ENCODE data around the gene LGALS4.
"Not testable (repeated sequence)": the region's sequence is repeated elsewhere in the genome, so short reads cannot be mapped to it uniquely, and the experiment has no call there.

LGALS4 gene

GRCh38 chr19:38807374-38808098 is 5.2 kb downstream of the LGALS4 start:
- intact Hi-C loops (cut with DNase I); DNase-seq: not testable (repeated sequence)

- no peak for DNase-seq
These were observed 6.4 kb downstream of the LGALS4 start for GRCh38 chr19:38806371-38806770.

GRCh38 chr19:38805180-38805579 is 7.6 kb downstream of the LGALS4 start:
- intact Hi-C loops (cut with DNase I), result no loop called here
- no peak for DNase-seq

More at GRCh38 chr19:38806371-38806770, 6.4 kb downstream of the LGALS4 start:
- intact Hi-C loops (cut with DNase I), result no loop called here

GRCh38 chr19:38803543-38803942 is 9.2 kb downstream of the LGALS4 start:
- intact Hi-C loops (cut with DNase I), result no loop called here
- DNase-seq, result no peak

- DNase-seq, result no peak
- intact Hi-C loops (cut with DNase I), result no loop called here
These were observed 11.2 kb downstream of the LGALS4 start for GRCh38 chr19:38801359-38802095.

GRCh38 chr19:38800577-38801347 is 12.0 kb downstream of the LGALS4 start:
- intact Hi-C loops (cut with DNase I), result no loop called here
- no peak for DNase-seq

- intact Hi-C loops (cut with DNase I), result no loop called here
These were observed 13.6 kb downstream of the LGALS4 start for GRCh38 chr19:38799104-38799503.

GRCh38 chr19:38797781-38798180 is 15.0 kb downstream of the LGALS4 start:
- intact Hi-C loops (cut with DNase I), result not testable (repeated sequence)

More at GRCh38 chr19:38799104-38799503, 13.6 kb downstream of the LGALS4 start:
- no peak for DNase-seq

GRCh38 chr19:38796154-38796553 is 16.6 kb downstream of the LGALS4 start:
- intact Hi-C loops (cut with DNase I), result no loop called here
- DNase-seq, result no peak

More at GRCh38 chr19:38797781-38798180, 15.0 kb downstream of the LGALS4 start:
- DNase-seq, result not testable (repeated sequence)

- intact Hi-C loops (cut with DNase I), result no loop called here
- DNase-seq, result no peak
These were observed 17.2 kb downstream of the LGALS4 start for GRCh38 chr19:38795549-38795948.

GRCh38 chr19:38793671-38794070 is 19.1 kb downstream of the LGALS4 start:
- intact Hi-C loops (cut with DNase I), result no loop called here
- DNase-seq, result no peak

- no peak for DNase-seq
- intact Hi-C loops (cut with DNase I), result no loop called here
These were observed 19.6 kb downstream of the LGALS4 start for GRCh38 chr19:38793177-38793576.

GRCh38 chr19:38792250-38793111 is 20.3 kb downstream of the LGALS4 start:
- intact Hi-C loops (cut with DNase I), result no loop called here
- DNase-seq, result peak in 1 of 42 donors; percentile 20

GRCh38 chr19:38791451-38792064 is 21.2 kb downstream of the LGALS4 start:
- intact Hi-C loops (cut with DNase I), result not testable (repeated sequence)

GRCh38 chr19:38790507-38791403 is 22.0 kb downstream of the LGALS4 start:
- DNase-seq; intact Hi-C loops (cut with DNase I): not testable (repeated sequence)

More at GRCh38 chr19:38791451-38792064, 21.2 kb downstream of the LGALS4 start:
- not testable (repeated sequence) for DNase-seq

GRCh38 chr19:38788478-38789243 is 24.1 kb downstream of the LGALS4 start, which contains the start of gene LGALS7B:
LGALS7B (plus strand) TSS chr19:38789200; CDS start chr19:38789227, 27 bp downstream.
- intact Hi-C loops (cut with DNase I), result no loop called here

More at GRCh38 chr19:38788478-38789243, 24.1 kb downstream of the LGALS4 start, which contains the start of gene LGALS7B:
- DNase-seq, result no peak

All from head of caudate nucleus (tissue), 42 donors.